H1 (cell line): ENCODE data around the gene HP1BP3. TPM values are rescaled to one million over a fixed set of nuclear protein-coding genes. Genes with fewer than 3 reads are reported as not detected.

ENCODE experiments used
- CTCF ChIA-PET: fragments of 300-600 bp; sonication (Branson Sonifier 250); formaldehyde crosslinking; loops from one replicate; lab custom pipeline; 2021; ENCODE audit not compliant: partially characterized antibody; lab: Charles Lee
- POLR2A ChIA-PET: fragments of 300-600 bp; sonication (Branson Sonifier 250); formaldehyde crosslinking; loops from one replicate; lab custom pipeline; 2021; ENCODE audit warnings: inconsistent platforms; ENCODE audit not compliant: partially characterized antibody; lab: Charles Lee
- DNase-seq, 2 experiments: peaks; one replicate each; pipeline versions ENCODE4 v3.0.0 to v3.0.0-alpha.2; 2010 to 2022; ENCODE audit warnings: low spot score in 2 of 2, low read depth in 1 of 2, mixed read lengths in 1 of 2
- FAIRE-seq: peaks from 2 replicates; lab custom pipeline; 2011; peaks lifted over from hg19 to GRCh38; lab: Jason Lieb, UNC
- H2AFZ ChIP-seq: 2 replicates; pipeline ENCODE4 v1.8.1; 2012; ENCODE audit warnings: low read length, inconsistent platforms
- H2AK5ac ChIP-seq: 2 replicates; pipeline ENCODE4 v1.6.1; 2013; ENCODE audit warnings: low read depth, low read length
- H2BK120ac ChIP-seq: replicated peaks from 2 replicates; pipeline ENCODE3; 2013; ENCODE audit warnings: low read depth, low read length, inconsistent platforms
- H2BK12ac ChIP-seq: 2 replicates; pipeline ENCODE4 v1.6.1; 2013; ENCODE audit warnings: low read depth, low read length
- H2BK15ac ChIP-seq: 2 replicates; pipeline ENCODE4 v1.6.1; 2013; ENCODE audit warnings: low read length
- H2BK20ac ChIP-seq: 2 replicates; pipeline ENCODE4 v1.6.1; 2013; ENCODE audit warnings: low read length
- H2BK5ac ChIP-seq: 2 replicates; pipeline ENCODE4 v1.6.1; 2013; ENCODE audit warnings: low read depth, low read length
- H3K14ac ChIP-seq: 2 replicates; pipeline ENCODE4 v1.6.1; 2013; ENCODE audit warnings: inconsistent platforms; ENCODE audit not compliant: insufficient read length
- H3K18ac ChIP-seq: 2 replicates; pipeline ENCODE4 v1.6.1; 2013; ENCODE audit warnings: low read length; ENCODE audit errors: extremely low read depth
- H3K23ac ChIP-seq: 2 replicates; pipeline ENCODE4 v1.6.1; 2013; ENCODE audit warnings: inconsistent platforms; ENCODE audit not compliant: insufficient read length
- H3K23me2 ChIP-seq: 2 replicates; pipeline ENCODE4 v1.6.1; 2013; ENCODE audit warnings: low read depth, low read length
- H3K27ac ChIP-seq: 2 replicates; pipeline ENCODE4 v1.6.1; 2011; ENCODE audit warnings: low read depth, low read length, inconsistent platforms
- H3K27me3 ChIP-seq, 4 experiments: replicated peaks in 1 of 4; 1 replicate in 1 of 4; 2 replicates in 3 of 4; pipeline versions ENCODE4 v1.6.1 to v1.8.1; 2011 to 2013; ENCODE audit warnings: low read length in 3 of 4, mild to moderate bottlenecking in 3 of 4, inconsistent platforms in 2 of 4, mixed read lengths in 2 of 4, moderate library complexity in 1 of 4; ENCODE audit not compliant: control insufficient read depth in 3 of 4, insufficient read depth in 3 of 4; ENCODE audit errors: extremely low read depth in 1 of 4
- H3K36me3 ChIP-seq, 4 experiments: 2 replicates each; pipeline versions ENCODE4 v1.6.1 to v1.8.1; 2011 to 2013; ENCODE audit warnings: mild to moderate bottlenecking in 4 of 4, low read length in 3 of 4, moderate library complexity in 2 of 4, control low read depth in 1 of 4, inconsistent platforms in 1 of 4; ENCODE audit not compliant: insufficient read depth in 4 of 4, control insufficient read depth in 2 of 4
- H3K4ac ChIP-seq: replicated peaks from 2 replicates; pipeline ENCODE3; 2013; ENCODE audit warnings: low read length, low read depth, mixed read lengths, inconsistent platforms; ENCODE audit not compliant: insufficient read length
- H3K4me1 ChIP-seq, 4 experiments: replicated peaks in 1 of 4; 1 replicate in 1 of 4; 2 replicates in 3 of 4; pipeline versions ENCODE4 v1.6.1 to v1.8.1; 2011 to 2013; ENCODE audit warnings: low read length in 3 of 4, inconsistent platforms in 2 of 4, mixed read lengths in 1 of 4; ENCODE audit not compliant: insufficient read depth in 4 of 4, control insufficient read depth in 3 of 4
- H3K4me2 ChIP-seq, 2 experiments: 2 replicates each; pipeline versions ENCODE4 v1.6.1 to v1.8.1; 2011 to 2013; ENCODE audit warnings: low read depth in 2 of 2, low read length in 2 of 2, control low read depth in 1 of 2, inconsistent platforms in 1 of 2, mild to moderate bottlenecking in 1 of 2; ENCODE audit not compliant: insufficient read depth in 1 of 2
- H3K4me3 ChIP-seq, 4 experiments: fragments of 200-600, 300-600 bp in 1 of 4; sonication (generic), shearing (Covaris generic), sonication (Bioruptor Twin) in 1 of 4; 2 replicates each; pipeline versions ENCODE4 v1.5.1 to v1.8.1; 2011 to 2016; ENCODE audit warnings: low read length in 4 of 4, low read depth in 3 of 4, control low read depth in 2 of 4, inconsistent platforms in 2 of 4, mild to moderate bottlenecking in 2 of 4, mixed read lengths in 1 of 4, moderate library complexity in 1 of 4; ENCODE audit not compliant: insufficient read depth in 2 of 4; ENCODE audit errors: extremely low read depth in 1 of 4
- H3K56ac ChIP-seq: replicated peaks from 2 replicates; pipeline ENCODE3; 2013; ENCODE audit warnings: low read depth, mild to moderate bottlenecking, mixed read lengths, low read length, inconsistent platforms; ENCODE audit not compliant: insufficient read length
- H3K79me1 ChIP-seq: 2 replicates; pipeline ENCODE4 v1.6.1; 2013; ENCODE audit warnings: low read depth, low read length, control low read depth
- H3K79me2 ChIP-seq, 2 experiments: 2 replicates each; pipeline versions ENCODE4 v1.6.1 to v1.8.1; 2012 to 2013; ENCODE audit warnings: low read length in 2 of 2, mild to moderate bottlenecking in 2 of 2, inconsistent platforms in 1 of 2; ENCODE audit not compliant: insufficient read depth in 2 of 2, control insufficient read depth in 1 of 2
- H3K9ac ChIP-seq, 4 experiments: replicated peaks in 1 of 4; 1 replicate in 1 of 4; 2 replicates in 3 of 4; pipeline versions ENCODE4 v1.6.1 to v1.8.1; 2011 to 2013; ENCODE audit warnings: low read depth in 3 of 4, low read length in 3 of 4, control low read depth in 2 of 4, mild to moderate bottlenecking in 2 of 4, moderate library complexity in 2 of 4, inconsistent platforms in 1 of 4; ENCODE audit errors: extremely low read depth in 1 of 4
- H3K9me3 ChIP-seq, 2 experiments: 2 replicates each; pipeline versions ENCODE4 v1.6.1 to v1.8.1; 2012 to 2013; ENCODE audit warnings: mild to moderate bottlenecking in 2 of 2, moderate library complexity in 2 of 2, control low read depth in 1 of 2, inconsistent platforms in 1 of 2, low read depth in 1 of 2, low read length in 1 of 2, mixed read lengths in 1 of 2; ENCODE audit not compliant: insufficient read depth in 2 of 2
- H4K20me1 ChIP-seq, 2 experiments: replicated peaks in 1 of 2; 2 replicates each; pipeline versions ENCODE3 to v1.8.1; 2011 to 2013; ENCODE audit warnings: inconsistent platforms in 2 of 2, low read length in 2 of 2, mild to moderate bottlenecking in 1 of 2; ENCODE audit not compliant: insufficient read depth in 2 of 2, control insufficient read depth in 1 of 2
- H4K5ac ChIP-seq: 2 replicates; pipeline ENCODE4 v1.6.1; 2013; ENCODE audit warnings: low read length, low read depth, mixed read lengths, inconsistent platforms; ENCODE audit not compliant: insufficient read length
- H4K8ac ChIP-seq: 2 replicates; pipeline ENCODE4 v1.8.0; 2013; ENCODE audit warnings: mild to moderate bottlenecking, moderate library complexity, low read length, inconsistent platforms; ENCODE audit not compliant: insufficient read depth; ENCODE audit errors: extremely low read depth
- H4K91ac ChIP-seq: replicated peaks from 2 replicates; pipeline ENCODE3; 2013; ENCODE audit warnings: low read length, mixed read lengths, inconsistent platforms; ENCODE audit not compliant: insufficient read length
- ATF3 ChIP-seq: IDR thresholded peaks from 2 replicates; pipeline ENCODE4 v1.6.1; 2011; ENCODE audit warnings: low read depth, mild to moderate bottlenecking, low read length; ENCODE audit not compliant: insufficient read depth
- CTBP2 ChIP-seq: IDR thresholded peaks from 2 replicates; pipeline ENCODE4 v1.7.0; 2011; ENCODE audit warnings: borderline replicate concordance, mild to moderate bottlenecking, moderate library complexity, mixed read lengths, low read length; ENCODE audit not compliant: insufficient read depth, insufficient read length
- FOSL1 ChIP-seq: IDR thresholded peaks from 2 replicates; pipeline ENCODE4 v1.6.1; 2011; ENCODE audit warnings: mild to moderate bottlenecking, low read depth, low read length, moderate library complexity; ENCODE audit not compliant: insufficient read depth
- JUND ChIP-seq: IDR thresholded peaks from 2 replicates; pipeline ENCODE4 v1.6.1; 2011; ENCODE audit warnings: mild to moderate bottlenecking, improper control_type of control experiment, low read length
- PHF8 ChIP-seq: fragments of 200-600 bp; sonication (generic); conservative IDR thresholded peaks from 2 replicates; pipeline ENCODE4 v1.7.1; 2012; ENCODE audit warnings: low read depth, mild to moderate bottlenecking, inconsistent platforms, low read length, moderate library complexity
- TAF1 ChIP-seq: IDR thresholded peaks from 2 replicates; pipeline ENCODE4 v1.6.1; 2011; ENCODE audit warnings: mild to moderate bottlenecking, low read depth, low read length
- WGBS, 2 experiments: shearing (Covaris generic) in 1 of 2; methylation state at CpG; one replicate each; pipeline versions ENCODE4 v1.1.6 to v1.1.7; 2013 to 2015; ENCODE audit warnings: low lambda C conversion rate in 2 of 2, mixed read lengths in 2 of 2, inconsistent platforms in 1 of 2, low coverage in 1 of 2, missing lambda C conversion rate in 1 of 2; ENCODE audit not compliant: insufficient replicate concordance in 2 of 2, insufficient coverage in 1 of 2, insufficient read length in 1 of 2; ENCODE audit errors: extremely low coverage in 1 of 2, missing lambda C conversion rate in 1 of 2; 5-methylcytosine and 5-hydroxymethylcytosine counted together
- polyA plus RNA-seq, 7 experiments: library from polyadenylated mRNA; depleted of rRNA in 3 of 7; stranded (reverse) in 5 of 7; unstranded in 2 of 7; fragments of >200 nt in 5 of 7; fragments of 200-250 nt in 2 of 7; gene quantifications; 1 replicate in 5 of 7; 2 replicates in 1 of 7; 4 replicates in 1 of 7; pipeline versions ENCODE4 v1.2.1 to v1.2.3, GENCODE V29; 2011 to 2013; ENCODE audit warnings: missing spikeins in 2 of 7, mixed read lengths in 2 of 7
- total RNA-seq: library from RNA; stranded (reverse); fragmentation: NEBNext Ultra II Directional; extraction: Animal tissue kit (Norgen Biotek cat#: 25700); gene quantifications from 2 replicates; pipeline ENCODE4 v1.2.1, GENCODE V29; 2021
- TF ChIP-seq, protein P1 (sequence below): IDR thresholded peaks from 2 replicates; pipeline ENCODE4 v1.6.1; 2012; ENCODE audit warnings: inconsistent platforms

Gene HP1BP3
- total and polyA plus RNA-seq, 2 of the 8 experiments (the other 6 are each of a cell fraction or from before 2014, with no cell fraction given): 47.4 to 125 TPM

DNA sequence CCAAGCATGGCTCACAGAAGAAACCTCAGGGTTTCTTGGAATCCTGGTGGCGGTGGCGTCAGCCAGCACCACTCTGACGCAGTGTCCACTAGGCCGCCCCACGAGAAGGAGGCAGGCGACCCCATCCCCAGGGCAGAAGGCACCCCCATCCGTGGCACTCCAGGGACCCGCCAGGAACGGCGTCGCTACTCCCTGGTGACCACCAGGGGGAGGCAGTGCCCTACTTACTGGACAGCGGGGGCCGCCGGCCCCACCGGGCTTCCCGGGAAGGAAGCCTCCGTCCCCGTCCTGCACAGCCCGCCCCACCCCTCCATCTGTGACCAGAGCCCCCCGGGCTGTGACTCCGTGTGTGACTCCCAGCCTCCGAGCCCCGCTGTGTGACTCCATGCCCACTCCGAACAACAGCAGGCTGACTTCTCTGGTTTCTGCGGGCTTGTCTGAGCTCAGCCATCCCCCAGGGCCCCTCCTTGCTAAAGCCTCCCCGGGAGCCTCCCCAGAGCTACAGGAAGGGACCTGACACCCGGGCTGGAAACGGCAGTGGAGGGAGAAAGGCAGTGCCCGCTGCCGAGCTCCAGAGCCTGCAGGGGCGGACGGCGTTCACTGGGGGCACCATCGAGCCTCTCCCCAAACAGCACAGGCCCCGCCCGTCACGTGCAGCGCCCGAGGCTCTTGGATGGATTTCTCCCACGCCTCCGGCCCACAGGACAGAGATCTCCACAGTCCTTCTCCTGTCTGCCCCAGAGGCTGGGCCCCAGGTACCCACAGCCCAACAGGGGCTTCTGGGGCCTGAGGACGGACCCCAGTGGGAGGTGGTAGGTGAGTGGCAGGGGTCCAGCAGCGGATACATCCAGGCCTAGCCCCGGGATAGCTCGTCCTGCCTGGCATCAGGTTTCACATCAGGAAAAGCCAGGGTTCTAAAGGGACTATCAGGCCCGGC lies 90.4 kb downstream of the HP1BP3 start:
- H3K79me1 ChIP-seq: no peaks in the 10 kb centered on the region
- FAIRE-seq: no peak
- H3K23me2 ChIP-seq: peaks cover 5% of the 10 kb centered on the region; the same call in 1 of the 2 replicates
- H3K56ac ChIP-seq: peak overlapping the region; percentile 5
- H3K18ac ChIP-seq: peak overlapping the region; percentile 71
- DNase-seq: peak; percentile 82 to 90
- no peak overlapping the region; the same call in 1 of the 2 replicates for H4K8ac ChIP-seq
- peak overlapping the region; percentile 78 for H4K5ac ChIP-seq
- 4% methylated on average over 33 of the region's 46 CpGs; no CpG with 5 or more reads in 1 of the 2 experiments for WGBS, 2 experiments
- H3K4ac ChIP-seq: no peak overlapping the region
- no peak overlapping the region for H2AK5ac ChIP-seq
- H3K36me3 ChIP-seq: no peaks in the 10 kb centered on the region
- no peak overlapping the region for H2BK120ac ChIP-seq
- H2AFZ ChIP-seq: peak overlapping the region; percentile 47; the same call in 1 of the 2 replicates
- CTCF ChIA-PET: interaction anchor here (0.6 to 5.1 kb wide), 60 partner anchors 9 to 1886 kb away, joined by 3 to 82 read pairs (median 4); partner anchors contain the start of genes DDOST, HP1BP3, KIF17 and SH2D5
- H3K23ac ChIP-seq: no peak overlapping the region
- H2BK20ac ChIP-seq: no peak overlapping the region
- peaks cover 2 to 3% of the 10 kb centered on the region in 2 experiments for H4K20me1 ChIP-seq
- no peaks in the 10 kb centered on the region for H3K9me3 ChIP-seq
- H3K4me3 ChIP-seq: peak overlapping the region; percentile 19 to 77 (median 64)
- H3K79me2 ChIP-seq: no peaks in the 10 kb centered on the region
- no peaks in the 10 kb centered on the region; a peak in 1 of 7 replicates for H3K27me3 ChIP-seq
- H3K4me2 ChIP-seq: peak overlapping the region; percentile 37 to 88
- peak overlapping the region; percentile 62 for H4K91ac ChIP-seq
- H2BK15ac ChIP-seq: no peak overlapping the region
- H3K14ac ChIP-seq: no peak overlapping the region
- H3K27ac ChIP-seq: peak overlapping the region; percentile 37; the same call in 1 of the 2 replicates
- POLR2A ChIA-PET: interaction anchor here (0.7 to 3.7 kb wide), 9 partner anchors 11 to 499 kb away, joined by 3 to 16 read pairs (median 4); partner anchors contain the start of genes DDOST, HP1BP3 and KIF17
- H2BK5ac ChIP-seq: 0 out of 2 replicates have a peak overlapping the region, but pooled peaks have one; percentile 52
- no peak overlapping the region for H2BK12ac ChIP-seq
- peaks cover 0 to 6% (median 4%) of the 10 kb centered on the region in 4 experiments; a peak in 3 of 7 replicates for H3K4me1 ChIP-seq
- peak overlapping the region in 2 of 4 experiments; percentile 31 to 46; a peak in 2 of 7 replicates for H3K9ac ChIP-seq
- no peak for TF ChIP-seq PHF8
- peak; percentile 38; the same call in 1 of the 2 replicates for TF ChIP-seq TAF1
- TF ChIP-seq, protein P1, sequence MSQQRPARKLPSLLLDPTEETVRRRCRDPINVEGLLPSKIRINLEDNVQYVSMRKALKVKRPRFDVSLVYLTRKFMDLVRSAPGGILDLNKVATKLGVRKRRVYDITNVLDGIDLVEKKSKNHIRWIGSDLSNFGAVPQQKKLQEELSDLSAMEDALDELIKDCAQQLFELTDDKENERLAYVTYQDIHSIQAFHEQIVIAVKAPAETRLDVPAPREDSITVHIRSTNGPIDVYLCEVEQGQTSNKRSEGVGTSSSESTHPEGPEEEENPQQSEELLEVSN: peak; percentile 66
- TF ChIP-seq FOSL1: no peak
- peak; percentile 76 for TF ChIP-seq ATF3
- no peak for TF ChIP-seq JUND
- TF ChIP-seq CTBP2: peak; percentile 53
